ENCODE results near the gene ACD. TPM values are rescaled to one million over a fixed set of nuclear protein-coding genes. Genes with fewer than 3 reads are reported as not detected.

ACD gene
- polyA plus RNA-seq (2011; rRNA removed) (11.4 and 16.5 TPM in 2 replicates), polyA minus RNA-seq (2011; rRNA and poly(A)+ RNA removed) (9.6 and 16.0 TPM in 2 replicates)

- peak; percentile 68 for DNase-seq (ENCODE audit: low read depth, low spot score)
- Histone ChIP-seq H3K4me3 (ENCODE audit: low read depth, low read length) (peak within 1 kb of the TSS; percentile 92), H3K27me3 (ENCODE audit: control insufficient read depth, insufficient read depth, low read length) (no peaks in the 10 kb centered on the region), H3K27ac (ENCODE audit: low read depth, low read length) (peak within 1 kb of the TSS; percentile 91), H3K9me3 (ENCODE audit: control insufficient read depth, insufficient read depth, low read length) (no peaks in the 10 kb centered on the region; the same call in 1 of the 2 replicates)
- no peak for TF ChIP-seq CTCF (IDR thresholded peaks at IDR 0.05; ENCODE audit: low read depth, low read length)
- CTCF ChIA-PET, result interaction anchor here (0.6 to 2.1 kb wide), 8 partner anchors 7 to 224 kb away, joined by 3 to 18 read pairs (median 4); partner anchors contain the start of genes CTCF and NRN1L
- POLR2A ChIA-PET, result interaction anchor here (0.6 to 2.0 kb wide), 8 partner anchors 9 to 233 kb away, joined by 3 to 15 read pairs (median 3); partner anchors contain the start of genes CTCF and PSKH1
Observed at GRCh38 chr16:67659675-67660563, at the start of gene ACD. Gene ACD (minus strand): TSS chr16:67660260. CDS start chr16:67660220, 40 bp downstream.

- TF ChIP-seq CTCF (IDR thresholded peaks at IDR 0.05; ENCODE audit: low read depth, low read length), result no peak
- H3K4me3 ChIP-seq (ENCODE audit: low read depth, low read length), result no peak overlapping the region
- no peak overlapping the region for H3K27ac ChIP-seq (ENCODE audit: low read depth, low read length)
- no peaks in the 10 kb centered on the region for H3K9me3 ChIP-seq (ENCODE audit: control insufficient read depth, insufficient read depth, low read length)
- POLR2A ChIA-PET, result no interaction called here
- CTCF ChIA-PET, result no interaction called here
- no peak for DNase-seq (ENCODE audit: low read depth, low spot score)
- no peaks in the 10 kb centered on the region for H3K27me3 ChIP-seq (ENCODE audit: control insufficient read depth, insufficient read depth, low read length)
Observed at GRCh38 chr16:67709050-67709449, 49.0 kb upstream of the ACD start.

GRCh38 chr16:67708368-67708771 lies 48.3 kb upstream of the ACD start:
- no peak overlapping the region for H3K27ac ChIP-seq (ENCODE audit: low read depth, low read length)
- no peaks in the 10 kb centered on the region for H3K9me3 ChIP-seq (ENCODE audit: control insufficient read depth, insufficient read depth, low read length)
- no peak for DNase-seq (ENCODE audit: low read depth, low spot score)
- ChIA-PET POLR2A (no interaction called here), CTCF (no interaction called here)
- H3K27me3 ChIP-seq (ENCODE audit: control insufficient read depth, insufficient read depth, low read length), result no peaks in the 10 kb centered on the region
- H3K4me3 ChIP-seq (ENCODE audit: low read depth, low read length), result no peak overlapping the region
- TF ChIP-seq CTCF (IDR thresholded peaks at IDR 0.05; ENCODE audit: low read depth, low read length), result no peak

GRCh38 chr16:67707790-67708189 lies 47.7 kb upstream of the ACD start:
- Histone ChIP-seq H3K27me3 (ENCODE audit: control insufficient read depth, insufficient read depth, low read length) (no peaks in the 10 kb centered on the region), H3K9me3 (ENCODE audit: control insufficient read depth, insufficient read depth, low read length) (no peaks in the 10 kb centered on the region), H3K4me3 (ENCODE audit: low read depth, low read length) (no peak overlapping the region), H3K27ac (ENCODE audit: low read depth, low read length) (no peak overlapping the region)
- ChIA-PET POLR2A (no interaction called here), CTCF (no interaction called here)
- no peak for DNase-seq (ENCODE audit: low read depth, low spot score)
- TF ChIP-seq CTCF (IDR thresholded peaks at IDR 0.05; ENCODE audit: low read depth, low read length), result no peak

GRCh38 chr16:67707210-67707609 lies 47.1 kb upstream of the ACD start:
- CTCF ChIA-PET, result no interaction called here
- no peak for TF ChIP-seq CTCF (IDR thresholded peaks at IDR 0.05; ENCODE audit: low read depth, low read length)
- Histone ChIP-seq H3K4me3 (ENCODE audit: low read depth, low read length) (no peak overlapping the region), H3K27me3 (ENCODE audit: control insufficient read depth, insufficient read depth, low read length) (no peaks in the 10 kb centered on the region), H3K27ac (ENCODE audit: low read depth, low read length) (no peak overlapping the region), H3K9me3 (ENCODE audit: control insufficient read depth, insufficient read depth, low read length) (no peaks in the 10 kb centered on the region)
- POLR2A ChIA-PET, result no interaction called here
- no peak for DNase-seq (ENCODE audit: low read depth, low spot score)

Measured in AG04450 (cell line).